ENCODE measurements around the gene CEP41. TPM values are rescaled to one million over a fixed set of nuclear protein-coding genes. Genes with fewer than 3 reads are reported as not detected.

Gene CEP41
- total and polyA plus RNA-seq, 2 of the 13 experiments (the other 11 are each of a cell fraction or from before 2014, with no cell fraction given), result 8.7 to 9.0 TPM

DNA sequence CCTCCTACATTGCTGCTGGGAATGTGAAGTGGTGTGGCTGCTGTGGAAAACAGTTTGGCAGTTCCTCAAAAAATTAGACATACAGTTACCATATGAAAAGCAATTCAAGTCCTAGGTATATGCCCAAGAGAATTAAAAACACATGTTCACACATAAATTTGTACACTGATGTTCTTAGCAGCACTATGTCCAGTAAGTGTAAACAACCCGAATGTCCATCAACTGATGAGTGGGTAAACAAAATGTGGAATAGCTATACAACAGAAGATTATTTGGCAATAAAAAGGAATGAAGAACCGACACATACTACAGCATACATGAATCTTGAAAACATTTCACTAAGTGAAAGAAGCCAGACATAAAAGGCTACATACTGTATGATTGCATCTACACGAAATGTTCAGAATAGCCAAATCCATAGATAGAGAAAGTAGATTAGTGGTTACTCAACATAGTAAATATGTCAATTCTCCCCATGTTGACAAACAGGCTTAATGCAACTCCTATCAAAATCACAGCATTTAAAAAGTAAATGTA is 17.2 kb downstream of the CEP41 start:
- Histone ChIP-seq H3K4me1 (ENCODE audit: insufficient read depth, low read length) (no peaks in the 10 kb centered on the region), H3K9ac (ENCODE audit: insufficient read depth, low read depth, low read length) (no peak overlapping the region), H2AFZ (ENCODE audit: low read length) (no peak overlapping the region), H3K79me2 (ENCODE audit: insufficient read depth, low read length) (no peaks in the 10 kb centered on the region), H3K4me3 (replicated peaks in 1 of 3; ENCODE audit: insufficient read depth in 1 of 3, low read depth in 2 of 3, low read length in 3 of 3) (no peak overlapping the region), H3K36me3 (replicated peaks in 1 of 2; ENCODE audit: control insufficient read depth in 1 of 2, insufficient read depth in 2 of 2, low read length in 2 of 2) (0 out of 5 replicates have a peak, but pooled peaks cover 0 to 4% of the 10 kb centered on the region in 2 experiments), H3K9me3 (ENCODE audit: low read length) (no peaks in the 10 kb centered on the region), H3K27me3 (ENCODE audit: control insufficient read depth in 1 of 2, insufficient read depth in 2 of 2, low read length in 2 of 2) (no peaks in the 10 kb centered on the region), H3K4me2 (ENCODE audit: low read depth, low read length) (no peak overlapping the region), H4K20me1 (ENCODE audit: insufficient read depth, low read length) (no peaks in the 10 kb centered on the region), H3K27ac (ENCODE audit: extremely low read length, insufficient read depth, low read length) (no peak overlapping the region)
- no TSS peak for BruUV-seq (replicated peaks)
- FAIRE-seq (no peak), ATAC-seq (no peak), DNase-seq (ENCODE audit: low spot score) (no peak)
- intact Hi-C loops (cut with micrococcal nuclease; ENCODE audit: unreplicated experiment) (no loop called here), in situ Hi-C loops (cut with HindIII; ENCODE audit: extremely low pct_ligation_motif_present, low pct_unique_long_range_greater_than_20kb) (no loop called here)
- WGBS (ENCODE audit: low lambda C conversion rate), result 85% methylated on average over 3 of the region's 3 CpGs
- ChIA-PET POLR2A (no interaction called here), CTCF (ENCODE audit: low intra/inter-chr PET ratio, low total read pairs) (no interaction called here)
- TF ChIP-seq NFIC (IDR thresholded peaks at IDR 0.05; ENCODE audit: low read length) (no peak), SRSF9 (IDR thresholded peaks at IDR 0.05; ENCODE audit: borderline replicate concordance, insufficient read depth, low read depth, low read length, poor library complexity, severe bottlenecking) (no peak), JUND (CRISPR knock-in tag; IDR thresholded peaks at IDR 0.05) (no peak), HES4 (CRISPR knock-in tag; IDR thresholded peaks at IDR 0.05; ENCODE audit: borderline replicate concordance) (no peak), ZKSCAN8 (CRISPR knock-in tag; IDR thresholded peaks at IDR 0.05; ENCODE audit: borderline replicate concordance) (no peak), PATZ1 (CRISPR knock-in tag; IDR thresholded peaks at IDR 0.05) (no peak), ZBTB38 (CRISPR knock-in tag; IDR thresholded peaks at IDR 0.05) (no peak), CREB1 (IDR thresholded peaks at IDR 0.05) (no peak), CREB1 (CRISPR knock-in tag; IDR thresholded peaks at IDR 0.05) (no peak), ZNF562 (CRISPR knock-in tag; IDR thresholded peaks at IDR 0.05; ENCODE audit: borderline replicate concordance) (no peak), ZNF672 (CRISPR knock-in tag; IDR thresholded peaks at IDR 0.05) (no peak), ZBTB20 (CRISPR knock-in tag; IDR thresholded peaks at IDR 0.05; ENCODE audit: borderline replicate concordance, low read depth) (no peak), YY1 (IDR thresholded peaks at IDR 0.05; ENCODE audit: insufficient read depth, insufficient replicate concordance, low read depth, low read length) (no peak), HIVEP1 (CRISPR knock-in tag; IDR thresholded peaks at IDR 0.05) (no peak)
- TF ChIP-seq, protein P1, sequence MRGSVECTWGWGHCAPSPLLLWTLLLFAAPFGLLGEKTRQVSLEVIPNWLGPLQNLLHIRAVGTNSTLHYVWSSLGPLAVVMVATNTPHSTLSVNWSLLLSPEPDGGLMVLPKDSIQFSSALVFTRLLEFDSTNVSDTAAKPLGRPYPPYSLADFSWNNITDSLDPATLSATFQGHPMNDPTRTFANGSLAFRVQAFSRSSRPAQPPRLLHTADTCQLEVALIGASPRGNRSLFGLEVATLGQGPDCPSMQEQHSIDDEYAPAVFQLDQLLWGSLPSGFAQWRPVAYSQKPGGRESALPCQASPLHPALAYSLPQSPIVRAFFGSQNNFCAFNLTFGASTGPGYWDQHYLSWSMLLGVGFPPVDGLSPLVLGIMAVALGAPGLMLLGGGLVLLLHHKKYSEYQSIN (CRISPR knock-in tag; IDR thresholded peaks at IDR 0.05; ENCODE audit: borderline replicate concordance), result no peak
- TF ChIP-seq, protein P2, sequence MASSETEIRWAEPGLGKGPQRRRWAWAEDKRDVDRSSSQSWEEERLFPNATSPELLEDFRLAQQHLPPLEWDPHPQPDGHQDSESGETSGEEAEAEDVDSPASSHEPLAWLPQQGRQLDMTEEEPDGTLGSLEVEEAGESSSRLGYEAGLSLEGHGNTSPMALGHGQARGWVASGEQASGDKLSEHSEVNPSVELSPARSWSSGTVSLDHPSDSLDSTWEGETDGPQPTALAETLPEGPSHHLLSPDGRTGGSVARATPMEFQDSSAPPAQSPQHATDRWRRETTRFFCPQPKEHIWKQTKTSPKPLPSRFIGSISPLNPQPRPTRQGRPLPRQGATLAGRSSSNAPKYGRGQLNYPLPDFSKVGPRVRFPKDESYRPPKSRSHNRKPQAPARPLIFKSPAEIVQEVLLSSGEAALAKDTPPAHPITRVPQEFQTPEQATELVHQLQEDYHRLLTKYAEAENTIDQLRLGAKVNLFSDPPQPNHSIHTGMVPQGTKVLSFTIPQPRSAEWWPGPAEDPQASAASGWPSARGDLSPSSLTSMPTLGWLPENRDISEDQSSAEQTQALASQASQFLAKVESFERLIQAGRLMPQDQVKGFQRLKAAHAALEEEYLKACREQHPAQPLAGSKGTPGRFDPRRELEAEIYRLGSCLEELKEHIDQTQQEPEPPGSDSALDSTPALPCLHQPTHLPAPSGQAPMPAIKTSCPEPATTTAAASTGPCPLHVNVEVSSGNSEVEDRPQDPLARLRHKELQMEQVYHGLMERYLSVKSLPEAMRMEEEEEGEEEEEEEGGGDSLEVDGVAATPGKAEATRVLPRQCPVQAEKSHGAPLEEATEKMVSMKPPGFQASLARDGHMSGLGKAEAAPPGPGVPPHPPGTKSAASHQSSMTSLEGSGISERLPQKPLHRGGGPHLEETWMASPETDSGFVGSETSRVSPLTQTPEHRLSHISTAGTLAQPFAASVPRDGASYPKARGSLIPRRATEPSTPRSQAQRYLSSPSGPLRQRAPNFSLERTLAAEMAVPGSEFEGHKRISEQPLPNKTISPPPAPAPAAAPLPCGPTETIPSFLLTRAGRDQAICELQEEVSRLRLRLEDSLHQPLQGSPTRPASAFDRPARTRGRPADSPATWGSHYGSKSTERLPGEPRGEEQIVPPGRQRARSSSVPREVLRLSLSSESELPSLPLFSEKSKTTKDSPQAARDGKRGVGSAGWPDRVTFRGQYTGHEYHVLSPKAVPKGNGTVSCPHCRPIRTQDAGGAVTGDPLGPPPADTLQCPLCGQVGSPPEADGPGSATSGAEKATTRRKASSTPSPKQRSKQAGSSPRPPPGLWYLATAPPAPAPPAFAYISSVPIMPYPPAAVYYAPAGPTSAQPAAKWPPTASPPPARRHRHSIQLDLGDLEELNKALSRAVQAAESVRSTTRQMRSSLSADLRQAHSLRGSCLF (CRISPR knock-in tag; IDR thresholded peaks at IDR 0.05; ENCODE audit: borderline replicate concordance), result no peak

Data from HepG2 (cell line).